DMS153 (cell line): Measurements from ENCODE around the gene EVA1A.

Experiments used
- DNase-seq: peaks from one replicate; lab custom pipeline; 2025; lab: John Stamatoyannopoulos, UW

Gene EVA1A

GRCh38 chr2:75563591-75563990, 2.9 kb upstream of the EVA1A start:
- DNase-seq, result no peak

GRCh38 chr2:75562513-75562864, 1.8 kb upstream of the EVA1A start:
- no peak for DNase-seq

- DNase-seq, result no peak
Observed at GRCh38 chr2:75561566-75562512, 1.1 kb upstream of the EVA1A start.

GRCh38 chr2:75560022-75560767, 544 bp downstream of the EVA1A start:
- no peak for DNase-seq

- no peak for DNase-seq
Observed at GRCh38 chr2:75559680-75560021, 1.1 kb downstream of the EVA1A start.

GRCh38 chr2:75558786-75559679, 1.7 kb downstream of the EVA1A start:
- DNase-seq, result no peak

GRCh38 chr2:75558136-75558535, 2.6 kb downstream of the EVA1A start:
- DNase-seq, result no peak

- no peak for DNase-seq
Observed at GRCh38 chr2:75557474-75558133, 3.1 kb downstream of the EVA1A start.

- no peak for DNase-seq
Observed at GRCh38 chr2:75556679-75557366, 3.9 kb downstream of the EVA1A start.

- no peak for DNase-seq
Observed at GRCh38 chr2:75555701-75556100, 5.0 kb downstream of the EVA1A start.

GRCh38 chr2:75553935-75554531, 6.7 kb downstream of the EVA1A start:
- DNase-seq, result no peak

- DNase-seq, result no peak
Observed at GRCh38 chr2:75552222-75552621, 8.5 kb downstream of the EVA1A start.

- DNase-seq, result no peak
Observed at GRCh38 chr2:75551434-75551833, 9.3 kb downstream of the EVA1A start.

GRCh38 chr2:75549401-75550253, 11.1 kb downstream of the EVA1A start:
- no peak for DNase-seq

- DNase-seq, result peak; percentile 67
Observed at GRCh38 chr2:75548036-75548573, 12.6 kb downstream of the EVA1A start.

GRCh38 chr2:75547345-75548035, 13.2 kb downstream of the EVA1A start:
- DNase-seq, result no peak

- no peak for DNase-seq
Observed at GRCh38 chr2:75545922-75546321, 14.8 kb downstream of the EVA1A start.

- no peak for DNase-seq
Observed at GRCh38 chr2:75545387-75545786, 15.4 kb downstream of the EVA1A start.

- DNase-seq, result no peak
Observed at GRCh38 chr2:75543446-75543845, 17.3 kb downstream of the EVA1A start.
